Endothelial cell of umbilical vein (primary cell): ENCODE results near the gene PNLDC1. TPM values are rescaled to one million over a fixed set of nuclear protein-coding genes. Genes with fewer than 3 reads are reported as not detected.

Source experiments
- BruUV-seq: library from RNA; stranded (reverse); fragments of 400-500 nt; replicated peaks from 2 replicates; lab custom pipeline; 2021; lab: Mats Ljungman, UMichigan
- CTCF ChIA-PET: fragments of 300-600, 350-600 bp; sonication (Branson Sonifier 250); formaldehyde crosslinking; loops from one replicate; lab custom pipeline; 2021; ENCODE audit warnings: antibody characterized with exemption, inconsistent platforms; lab: Charles Lee
- POLR2A ChIA-PET: fragments of 300-600, 350-600 bp; sonication (Branson Sonifier 250); formaldehyde crosslinking; loops from one replicate; lab custom pipeline; 2021; ENCODE audit warnings: antibody characterized with exemption, inconsistent platforms; lab: Charles Lee
- DNase-seq: peaks from one replicate; pipeline ENCODE4 v3.0.0-alpha.2; 2011; ENCODE audit warnings: low read depth, low spot score
- FAIRE-seq: peaks from 2 replicates; lab custom pipeline; 2011; peaks lifted over from hg19 to GRCh38; lab: Jason Lieb, UNC
- H2AFZ ChIP-seq: 2 replicates; pipeline ENCODE4 v1.6.0; 2012; ENCODE audit warnings: low read depth, low read length, control low read depth, inconsistent platforms
- H3K27ac ChIP-seq: 2 replicates; pipeline ENCODE4 v1.5.1; 2011; ENCODE audit warnings: low read depth, mild to moderate bottlenecking, control low read depth, low read length, moderate library complexity; ENCODE audit not compliant: insufficient read depth
- H3K27me3 ChIP-seq, 2 experiments: 2 replicates each; pipeline versions ENCODE4 v1.6.0 to v1.6.1; 2011; ENCODE audit warnings: low read length in 2 of 2, mixed read lengths in 1 of 2; ENCODE audit not compliant: control insufficient read depth in 2 of 2, insufficient read depth in 2 of 2
- H3K36me3 ChIP-seq, 2 experiments: 2 replicates in 1 of 2; 3 replicates in 1 of 2; pipeline ENCODE4 v1.5.1; 2011; ENCODE audit warnings: low read length in 2 of 2, mild to moderate bottlenecking in 1 of 2, moderate library complexity in 1 of 2; ENCODE audit not compliant: control insufficient read depth in 2 of 2, insufficient read depth in 2 of 2; ENCODE audit errors: extremely low read depth in 1 of 2
- H3K4me1 ChIP-seq: 3 replicates; pipeline ENCODE4 v1.5.1; 2011; ENCODE audit warnings: mild to moderate bottlenecking, low read length; ENCODE audit not compliant: control insufficient read depth, insufficient read depth; ENCODE audit errors: extremely low read depth
- H3K4me2 ChIP-seq: 2 replicates; pipeline ENCODE4 v1.6.1; 2011; ENCODE audit warnings: low read length, control low read depth, mixed read lengths; ENCODE audit not compliant: insufficient read depth
- H3K4me3 ChIP-seq, 3 experiments: fragments of 200-600 bp in 1 of 3; sonication (generic), shearing (Covaris generic) in 1 of 3; replicated peaks in 1 of 3; 2 replicates each; pipeline ENCODE4 v1.5.1; 2011 to 2016; ENCODE audit warnings: control low read depth in 3 of 3, low read length in 3 of 3, mild to moderate bottlenecking in 2 of 3, inconsistent platforms in 1 of 3, low read depth in 1 of 3, moderate library complexity in 1 of 3; ENCODE audit not compliant: insufficient read depth in 1 of 3
- H3K79me2 ChIP-seq: 2 replicates; pipeline ENCODE4 v1.6.0; 2012; ENCODE audit warnings: low read length, inconsistent platforms; ENCODE audit not compliant: control insufficient read depth, insufficient read depth
- H3K9ac ChIP-seq: replicated peaks from 2 replicates; pipeline ENCODE3; 2011; ENCODE audit warnings: low read length, control low read depth; ENCODE audit not compliant: insufficient read depth; ENCODE audit errors: extremely low read depth
- H3K9me1 ChIP-seq: replicated peaks from 3 replicates; pipeline ENCODE4 v1.6.0; 2011; ENCODE audit warnings: mild to moderate bottlenecking, low read length; ENCODE audit not compliant: control insufficient read depth, insufficient read depth; ENCODE audit errors: extremely low read depth
- H3K9me3 ChIP-seq: replicated peaks from 2 replicates; pipeline ENCODE4 v1.5.1; 2012; ENCODE audit warnings: low read length, inconsistent platforms; ENCODE audit not compliant: control insufficient read depth, insufficient read depth
- H4K20me1 ChIP-seq: replicated peaks from 2 replicates; pipeline ENCODE3; 2011; ENCODE audit warnings: mild to moderate bottlenecking, low read length; ENCODE audit not compliant: control insufficient read depth, insufficient read depth; ENCODE audit errors: extremely low read depth
- CTCF ChIP-seq, 2 donors: IDR thresholded peaks; 1 replicate in 1 of 2; 2 replicates in 1 of 2; pipeline ENCODE4 v1.5.1; 2011; ENCODE audit warnings: low read length in 2 of 2, mild to moderate bottlenecking in 2 of 2, moderate library complexity in 2 of 2, control low read depth in 1 of 2, inconsistent platforms in 1 of 2, low read depth in 1 of 2; ENCODE audit not compliant: insufficient read depth in 1 of 2; ENCODE audit errors: extremely low read depth in 1 of 2
- EZH2 ChIP-seq: IDR thresholded peaks from 2 replicates; pipeline ENCODE4 v1.6.1; 2012; ENCODE audit warnings: borderline replicate concordance, low read depth, mild to moderate bottlenecking, moderate library complexity, low read length, inconsistent platforms; ENCODE audit not compliant: severe bottlenecking
- FOS ChIP-seq: IDR thresholded peaks from 2 replicates; pipeline ENCODE4 v1.6.1; 2011; ENCODE audit warnings: mild to moderate bottlenecking, low read length, moderate library complexity, borderline replicate concordance; ENCODE audit not compliant: insufficient read depth
- GATA2 ChIP-seq: IDR thresholded peaks from 2 replicates; pipeline ENCODE4 v1.7.0; 2011; ENCODE audit warnings: low read depth, mild to moderate bottlenecking, moderate library complexity, mixed read lengths, low read length; ENCODE audit not compliant: insufficient read length, insufficient read depth
- JUN ChIP-seq: IDR thresholded peaks from 2 replicates; pipeline ENCODE4 v1.6.1; 2011; ENCODE audit warnings: borderline replicate concordance, low read depth; ENCODE audit not compliant: insufficient read length, insufficient read depth
- MAX ChIP-seq: IDR thresholded peaks from 2 replicates; pipeline ENCODE4 v1.6.1; 2011; ENCODE audit not compliant: insufficient read depth, insufficient read length
- MYC ChIP-seq: IDR thresholded peaks from one replicate; pipeline ENCODE4 v1.6.1; 2011; ENCODE audit warnings: mild to moderate bottlenecking, low read depth, low read length
- POLR2A ChIP-seq: IDR thresholded peaks from 2 replicates; pipeline ENCODE4 v1.6.1; 2012; ENCODE audit warnings: low read depth, mild to moderate bottlenecking, control low read depth, low read length
- POLR2AphosphoS5 ChIP-seq: IDR thresholded peaks from 2 replicates; pipeline ENCODE4 v1.6.1; 2012; ENCODE audit warnings: low read depth, mild to moderate bottlenecking, control low read depth, low read length, moderate library complexity; ENCODE audit not compliant: insufficient read depth
- dilution Hi-C: fragments of 300-500 bp; cut with MboI; formaldehyde crosslinking; loops from one replicate; pipeline ENCODE4 v1.15.0; 2019; ENCODE audit warnings: low sequenced_read_pairs; ENCODE audit not compliant: extremely low pct_ligation_motif_present
- intact Hi-C: fragments of 100-400 bp; cut with micrococcal nuclease; formaldehyde crosslinking; loops from one replicate; pipeline ENCODE4 v1.10.0; 2022
- polyA plus RNA-seq, 4 experiments: library from polyadenylated mRNA; depleted of rRNA in 3 of 4; stranded (reverse) in 3 of 4; unstranded in 1 of 4; fragments of >200 nt; gene quantifications; 2 replicates each; pipeline versions ENCODE4 v1.2.1 to v1.2.3, GENCODE V29; 2011 to 2012; ENCODE audit warnings: missing spikeins in 1 of 4
- total RNA-seq: library from RNA; stranded (reverse); gene quantifications from 2 replicates; pipeline ENCODE4 v1.2.3, GENCODE V29; 2021

PNLDC1 gene
- total and polyA plus RNA-seq, 2 donors (not counting 3 experiments of a cell fraction or from before 2014, with no cell fraction given) = not detected

DNA sequence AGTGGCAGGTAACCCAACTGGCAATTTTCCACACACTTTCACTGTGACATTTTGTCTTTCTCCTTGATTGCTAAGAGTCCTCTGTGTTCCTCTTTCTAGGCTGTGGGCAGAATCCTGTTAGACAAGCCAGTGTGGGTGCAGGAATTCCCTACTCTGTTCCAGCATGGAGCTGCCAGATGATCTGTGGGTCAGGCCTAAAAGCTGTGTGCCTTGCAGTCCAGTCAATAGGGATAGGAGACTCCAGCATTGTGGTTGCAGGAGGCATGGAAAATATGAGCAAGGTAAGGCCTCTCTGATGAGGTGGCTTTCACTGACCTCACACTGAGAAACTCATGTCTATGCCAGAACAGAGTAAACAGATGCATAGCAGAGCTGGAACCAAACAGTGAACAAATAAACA, 33.2 kb upstream of the PNLDC1 start:
- Histone ChIP-seq H3K36me3 (peaks cover 13 to 14% of the 10 kb centered on the region in 2 experiments), H2AFZ (no peak overlapping the region), H3K4me2 (no peak overlapping the region), H3K9me3 (no peaks in the 10 kb centered on the region), H3K27ac (no peak overlapping the region), H3K9me1 (no peaks in the 10 kb centered on the region), H3K27me3 (no peaks in the 10 kb centered on the region), H3K4me3 (no peak overlapping the region), H3K79me2 (peaks cover 16% of the 10 kb centered on the region), H3K9ac (no peak overlapping the region), H4K20me1 (no peaks in the 10 kb centered on the region), H3K4me1 (peaks cover 7% of the 10 kb centered on the region)
- CTCF ChIA-PET = no interaction called here
- FAIRE-seq = no peak
- TF ChIP-seq EZH2 = no peak
- TF ChIP-seq POLR2AphosphoS5 = no peak
- no peak for TF ChIP-seq GATA2
- no peak for TF ChIP-seq FOS
- no peak for TF ChIP-seq MAX
- POLR2A ChIA-PET = no interaction called here
- DNase-seq = no peak
- dilution Hi-C loops (no loop called here), intact Hi-C loops (no loop called here)
- no TSS peak for BruUV-seq

- CTCF ChIA-PET = interaction anchor here (0.9 kb wide), 1 partner anchor 78 kb away, joined by 3 read pairs; no protein-coding TSS in a partner anchor
- no peak overlapping the region for H3K4me2 ChIP-seq
- peaks cover 5% of the 10 kb centered on the region for H3K79me2 ChIP-seq
- dilution Hi-C loops = no loop called here
- no peaks in the 10 kb centered on the region for H3K27me3 ChIP-seq
- H3K9me1 ChIP-seq = no peaks in the 10 kb centered on the region
- TF ChIP-seq JUN (no peak), POLR2A (no peak), MYC (no peak), POLR2AphosphoS5 (no peak), GATA2 (no peak), FOS (no peak), MAX (no peak), EZH2 (no peak), CTCF (IDR thresholded peaks at IDR 0.05; ENCODE audit: extremely low read depth in 1 of 2, insufficient read depth in 1 of 2, low read depth in 1 of 2, low read length in 2 of 2) (no peak)
- no peak for FAIRE-seq
- no peaks in the 10 kb centered on the region for H4K20me1 ChIP-seq
- POLR2A ChIA-PET = no interaction called here
- H3K9me3 ChIP-seq = no peaks in the 10 kb centered on the region
- no peak for DNase-seq
- no peaks in the 10 kb centered on the region for H3K4me1 ChIP-seq
- H2AFZ ChIP-seq = no peak overlapping the region
- intact Hi-C loops = loop anchor here (2.0 kb wide), 1 partner anchor 13 kb away; no protein-coding TSS in a partner anchor
- H3K27ac ChIP-seq = no peak overlapping the region
- H3K4me3 ChIP-seq = no peak overlapping the region
- H3K9ac ChIP-seq = no peak overlapping the region
- BruUV-seq = no TSS peak
- H3K36me3 ChIP-seq = peaks cover 13 to 14% of the 10 kb centered on the region in 2 experiments
These were observed 30.6 kb upstream of the PNLDC1 start for GRCh38 chr6:159769470-159769869.
